HG03571 (cell line): ENCODE data around the gene FRYL.

Source experiments
- ATAC-seq: cut with Tn5 transposase; IDR thresholded peaks from one replicate; pipeline ENCODE4 v1.9.1; 2021; ENCODE audit not compliant: unreplicated experiment

The FRYL gene

GRCh38 chr4:48566034-48566384 is 214.1 kb downstream of the FRYL start:
- ATAC-seq = no peak

- ATAC-seq = no peak
Measured at GRCh38 chr4:48565362-48566033, 214.6 kb downstream of the FRYL start.

- no peak for ATAC-seq
Measured at GRCh38 chr4:48564151-48564550, 215.9 kb downstream of the FRYL start.

- no peak for ATAC-seq
Measured at GRCh38 chr4:48558819-48559218, 221.3 kb downstream of the FRYL start.

- ATAC-seq = no peak
Measured at GRCh38 chr4:48558026-48558425, 222.1 kb downstream of the FRYL start.

GRCh38 chr4:48557478-48557877 is 222.6 kb downstream of the FRYL start:
- ATAC-seq = no peak

GRCh38 chr4:48556268-48556667 is 223.8 kb downstream of the FRYL start:
- ATAC-seq = no peak

- ATAC-seq = no peak
Measured at GRCh38 chr4:48554606-48555005, 225.5 kb downstream of the FRYL start.

GRCh38 chr4:48553720-48554119 is 226.4 kb downstream of the FRYL start:
- no peak for ATAC-seq

GRCh38 chr4:48546336-48546735 is 233.7 kb downstream of the FRYL start:
- ATAC-seq = no peak

- ATAC-seq = no peak
Measured at GRCh38 chr4:48543796-48544195, 236.3 kb downstream of the FRYL start.

GRCh38 chr4:48542888-48543287 is 237.2 kb downstream of the FRYL start:
- no peak for ATAC-seq

GRCh38 chr4:48539597-48539996 is 240.5 kb downstream of the FRYL start:
- ATAC-seq = no peak

GRCh38 chr4:48538358-48538757 is 241.7 kb downstream of the FRYL start:
- ATAC-seq = no peak

- no peak for ATAC-seq
Measured at GRCh38 chr4:48526406-48526805, 253.7 kb downstream of the FRYL start.

- ATAC-seq = no peak
Measured at GRCh38 chr4:48518143-48518542, 261.9 kb downstream of the FRYL start.

- no peak for ATAC-seq
Measured at GRCh38 chr4:48509543-48509942, 270.5 kb downstream of the FRYL start.

GRCh38 chr4:48506716-48507115 is 273.4 kb downstream of the FRYL start:
- no peak for ATAC-seq

GRCh38 chr4:48504352-48504751 is 275.7 kb downstream of the FRYL start:
- no peak for ATAC-seq

- no peak for ATAC-seq
Measured at GRCh38 chr4:48504026-48504330, 276.1 kb downstream of the FRYL start.

- no peak for ATAC-seq
Measured at GRCh38 chr4:48503233-48504025, 276.6 kb downstream of the FRYL start.

GRCh38 chr4:48499551-48500066 is 280.5 kb downstream of the FRYL start:
- peak; percentile 78 for ATAC-seq

- ATAC-seq = no peak
Measured at GRCh38 chr4:48498895-48499294, 281.2 kb downstream of the FRYL start.
